HFF-Myc (cell line): ENCODE data around the gene RAB40B.

ENCODE experiments used
- DNase-seq: peaks from one replicate; pipeline ENCODE4 v3.0.0-alpha.2; 2011; ENCODE audit warnings: low read depth; ENCODE audit errors: extremely low read depth
- H3K4me3 ChIP-seq: replicated peaks from 2 replicates; pipeline ENCODE4 v1.5.1; 2011; ENCODE audit warnings: low read depth, mild to moderate bottlenecking, control low read depth, low read length
- TF ChIP-seq, protein P1 (sequence below): IDR thresholded peaks from 2 replicates; pipeline ENCODE4 v1.5.1; 2012; ENCODE audit warnings: mild to moderate bottlenecking, low read depth, low read length, control low read depth; ENCODE audit errors: missing control alignments

Gene RAB40B

DNA sequence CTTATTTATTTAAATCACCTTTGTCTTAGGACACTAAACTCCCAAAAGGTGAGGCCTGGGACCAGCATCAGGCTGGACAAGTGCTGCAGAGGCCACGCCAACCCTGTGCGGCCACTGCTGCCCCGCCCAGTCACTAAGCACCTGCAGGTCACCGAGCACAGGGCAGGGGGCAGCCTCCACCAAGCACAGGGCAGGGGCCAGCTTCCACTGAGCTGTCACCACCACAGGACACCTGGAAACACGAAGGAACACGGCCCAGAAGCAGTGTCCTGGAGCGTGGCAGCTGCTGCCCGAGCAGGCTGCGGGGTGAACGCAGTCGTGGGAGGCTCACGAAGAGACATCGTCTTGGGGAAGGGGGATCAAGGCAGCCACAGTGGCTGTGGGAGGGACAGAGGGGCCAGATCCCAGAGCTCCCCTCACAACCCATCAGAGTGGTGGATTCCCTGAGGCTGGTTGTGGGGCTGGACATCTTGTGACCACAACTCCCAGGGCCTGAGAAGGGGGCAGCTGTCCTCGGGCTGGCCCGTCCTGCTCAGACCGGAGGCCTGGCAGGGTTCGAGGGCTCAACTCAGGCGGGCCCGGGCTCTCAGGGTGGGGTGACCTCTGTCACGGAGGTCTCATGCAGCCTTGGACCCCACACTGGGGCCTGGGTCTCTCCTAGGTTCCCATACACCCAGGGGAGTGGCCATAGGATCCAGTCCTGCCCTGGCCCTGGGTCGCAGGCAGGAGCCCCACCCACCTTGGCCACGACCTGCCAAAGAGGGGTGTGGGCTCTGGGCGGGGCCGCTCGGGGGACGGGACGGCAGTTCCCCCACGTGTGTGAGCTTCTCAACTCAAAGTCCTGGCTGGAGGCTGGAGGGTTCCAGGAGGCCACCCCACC, 18.7 kb downstream of the RAB40B start:
- no peak overlapping the region for H3K4me3 ChIP-seq
- DNase-seq: no peak
- TF ChIP-seq, protein P1, sequence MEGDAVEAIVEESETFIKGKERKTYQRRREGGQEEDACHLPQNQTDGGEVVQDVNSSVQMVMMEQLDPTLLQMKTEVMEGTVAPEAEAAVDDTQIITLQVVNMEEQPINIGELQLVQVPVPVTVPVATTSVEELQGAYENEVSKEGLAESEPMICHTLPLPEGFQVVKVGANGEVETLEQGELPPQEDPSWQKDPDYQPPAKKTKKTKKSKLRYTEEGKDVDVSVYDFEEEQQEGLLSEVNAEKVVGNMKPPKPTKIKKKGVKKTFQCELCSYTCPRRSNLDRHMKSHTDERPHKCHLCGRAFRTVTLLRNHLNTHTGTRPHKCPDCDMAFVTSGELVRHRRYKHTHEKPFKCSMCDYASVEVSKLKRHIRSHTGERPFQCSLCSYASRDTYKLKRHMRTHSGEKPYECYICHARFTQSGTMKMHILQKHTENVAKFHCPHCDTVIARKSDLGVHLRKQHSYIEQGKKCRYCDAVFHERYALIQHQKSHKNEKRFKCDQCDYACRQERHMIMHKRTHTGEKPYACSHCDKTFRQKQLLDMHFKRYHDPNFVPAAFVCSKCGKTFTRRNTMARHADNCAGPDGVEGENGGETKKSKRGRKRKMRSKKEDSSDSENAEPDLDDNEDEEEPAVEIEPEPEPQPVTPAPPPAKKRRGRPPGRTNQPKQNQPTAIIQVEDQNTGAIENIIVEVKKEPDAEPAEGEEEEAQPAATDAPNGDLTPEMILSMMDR: no peak

- TF ChIP-seq, protein P1: no peak
- no peak overlapping the region for H3K4me3 ChIP-seq
- no peak for DNase-seq
These were observed 20.1 kb downstream of the RAB40B start for GRCh38 chr17:82678265-82678891.

DNA sequence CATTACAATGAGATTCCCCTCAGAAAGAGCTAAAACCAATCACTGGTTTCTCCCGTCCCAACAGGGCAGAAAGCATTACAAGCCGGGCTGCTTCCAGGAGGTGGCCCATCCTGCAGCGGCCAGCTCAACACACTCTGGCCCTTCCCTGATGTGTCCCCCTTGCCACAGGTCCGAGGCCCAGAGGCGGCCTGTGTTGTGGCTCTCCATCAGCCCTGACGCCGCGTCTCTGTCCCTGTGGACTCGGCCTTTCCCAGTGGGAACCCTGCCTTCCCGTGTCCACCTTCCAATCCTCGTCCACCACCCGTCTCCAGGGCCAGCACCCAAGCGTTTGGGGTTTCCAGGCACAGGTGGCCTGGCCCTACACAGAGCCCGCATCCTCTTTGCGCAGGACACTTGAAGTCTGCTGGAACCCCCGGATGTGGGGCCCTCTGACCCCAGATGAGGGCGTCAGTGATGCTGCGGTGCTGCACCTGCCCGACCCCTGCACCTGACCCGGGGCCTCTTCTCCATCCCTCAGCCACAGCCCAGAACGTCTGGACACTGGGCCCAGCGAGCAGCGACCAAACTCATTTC, 21.1 kb downstream of the RAB40B start:
- TF ChIP-seq, protein P1: no peak
- no peak overlapping the region for H3K4me3 ChIP-seq
- no peak for DNase-seq

- TF ChIP-seq, protein P1: no peak
- no peak overlapping the region for H3K4me3 ChIP-seq
- DNase-seq: no peak
These were observed 22.8 kb downstream of the RAB40B start for GRCh38 chr17:82675476-82676245.

GRCh38 chr17:82674656-82675475, 23.6 kb downstream of the RAB40B start:
- no peak overlapping the region for H3K4me3 ChIP-seq
- TF ChIP-seq, protein P1: no peak
- DNase-seq: no peak
